ENCODE data around the gene GPR18.

GPR18 gene

DNA sequence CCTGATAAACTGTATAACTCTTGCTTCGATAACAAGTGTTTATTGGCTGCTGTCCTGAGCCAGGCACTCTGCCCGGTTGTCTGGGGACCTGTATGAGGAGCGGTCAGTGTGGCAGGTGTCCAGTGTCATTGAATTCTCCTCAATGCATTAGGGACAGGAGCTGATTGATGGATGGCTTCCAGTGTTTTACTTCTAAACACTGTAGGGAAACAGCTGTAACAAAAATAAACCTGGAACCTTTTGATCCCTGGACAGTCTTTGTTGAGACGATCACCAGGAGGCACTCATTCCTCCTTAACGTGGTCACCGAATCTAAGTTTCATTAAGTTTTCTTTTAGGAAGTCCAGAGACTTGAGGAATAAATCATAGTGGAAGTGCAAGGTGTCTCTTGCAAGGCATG is 39.6 kb downstream of the GPR18 start:
- Histone ChIP-seq H3K27me3 (ENCODE audit: control insufficient read depth, low read length) (no peaks in the 10 kb centered on the region), H3K9me3 (ENCODE audit: control insufficient read depth, insufficient read depth, low read length) (no peaks in the 10 kb centered on the region), H3K4me1 (ENCODE audit: control insufficient read depth, low read length) (peaks cover 63% of the 10 kb centered on the region), H3K27ac (ENCODE audit: low read depth, low read length) (no peak overlapping the region), H3K36me3 (ENCODE audit: control insufficient read depth, low read length) (peaks cover 12% of the 10 kb centered on the region), H4K20me1 (ENCODE audit: control insufficient read depth, insufficient read depth, low read depth, low read length) (peaks cover 37% of the 10 kb centered on the region), H3K4me3 (ENCODE audit: low read length) (no peak overlapping the region), H3F3A (ENCODE audit: control insufficient read depth, insufficient read depth) (0 out of 2 replicates have a peak, but pooled peaks cover 2% of the 10 kb centered on the region), H3K79me2 (ENCODE audit: control insufficient read depth, low read length) (peaks cover 97% of the 10 kb centered on the region), H3K4me2 (ENCODE audit: low read length) (no peak overlapping the region), H3K9me2 (replicated peaks; ENCODE audit: control insufficient read depth, low read length) (no peaks in the 10 kb centered on the region)
- no peak for TF ChIP-seq EZH2phosphoT487 (IDR thresholded peaks at IDR 0.05; ENCODE audit: borderline replicate concordance, low read length)
- TF ChIP-seq, protein P1, sequence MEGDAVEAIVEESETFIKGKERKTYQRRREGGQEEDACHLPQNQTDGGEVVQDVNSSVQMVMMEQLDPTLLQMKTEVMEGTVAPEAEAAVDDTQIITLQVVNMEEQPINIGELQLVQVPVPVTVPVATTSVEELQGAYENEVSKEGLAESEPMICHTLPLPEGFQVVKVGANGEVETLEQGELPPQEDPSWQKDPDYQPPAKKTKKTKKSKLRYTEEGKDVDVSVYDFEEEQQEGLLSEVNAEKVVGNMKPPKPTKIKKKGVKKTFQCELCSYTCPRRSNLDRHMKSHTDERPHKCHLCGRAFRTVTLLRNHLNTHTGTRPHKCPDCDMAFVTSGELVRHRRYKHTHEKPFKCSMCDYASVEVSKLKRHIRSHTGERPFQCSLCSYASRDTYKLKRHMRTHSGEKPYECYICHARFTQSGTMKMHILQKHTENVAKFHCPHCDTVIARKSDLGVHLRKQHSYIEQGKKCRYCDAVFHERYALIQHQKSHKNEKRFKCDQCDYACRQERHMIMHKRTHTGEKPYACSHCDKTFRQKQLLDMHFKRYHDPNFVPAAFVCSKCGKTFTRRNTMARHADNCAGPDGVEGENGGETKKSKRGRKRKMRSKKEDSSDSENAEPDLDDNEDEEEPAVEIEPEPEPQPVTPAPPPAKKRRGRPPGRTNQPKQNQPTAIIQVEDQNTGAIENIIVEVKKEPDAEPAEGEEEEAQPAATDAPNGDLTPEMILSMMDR (IDR thresholded peaks at IDR 0.05; ENCODE audit: low read depth, low read length, poor library complexity, severe bottlenecking), result no peak

GRCh38 chr13:99218126-99218525 is 40.1 kb downstream of the GPR18 start:
- TF ChIP-seq EZH2phosphoT487 (IDR thresholded peaks at IDR 0.05; ENCODE audit: borderline replicate concordance, low read length), result no peak
- TF ChIP-seq, protein P1 (IDR thresholded peaks at IDR 0.05; ENCODE audit: low read depth, low read length, poor library complexity, severe bottlenecking), result no peak
- H3K27me3 ChIP-seq (ENCODE audit: control insufficient read depth, low read length), result no peaks in the 10 kb centered on the region
- peaks cover 97% of the 10 kb centered on the region for H3K79me2 ChIP-seq (ENCODE audit: control insufficient read depth, low read length)
- H3K4me3 ChIP-seq (ENCODE audit: low read length), result no peak overlapping the region
- H4K20me1 ChIP-seq (ENCODE audit: control insufficient read depth, insufficient read depth, low read depth, low read length), result peaks cover 36% of the 10 kb centered on the region
- H3K36me3 ChIP-seq (ENCODE audit: control insufficient read depth, low read length), result peaks cover 12% of the 10 kb centered on the region
- H3K4me2 ChIP-seq (ENCODE audit: low read length), result no peak overlapping the region
- 0 out of 2 replicates have a peak, but pooled peaks cover 2% of the 10 kb centered on the region for H3F3A ChIP-seq (ENCODE audit: control insufficient read depth, insufficient read depth)
- H3K4me1 ChIP-seq (ENCODE audit: control insufficient read depth, low read length), result peaks cover 59% of the 10 kb centered on the region
- no peaks in the 10 kb centered on the region for H3K9me3 ChIP-seq (ENCODE audit: control insufficient read depth, insufficient read depth, low read length)
- H3K9me2 ChIP-seq (replicated peaks; ENCODE audit: control insufficient read depth, low read length), result no peaks in the 10 kb centered on the region
- no peak overlapping the region for H3K27ac ChIP-seq (ENCODE audit: low read depth, low read length)

GRCh38 chr13:99217461-99218110 is 40.6 kb downstream of the GPR18 start:
- Histone ChIP-seq H3K4me1 (ENCODE audit: control insufficient read depth, low read length) (peaks cover 53% of the 10 kb centered on the region), H3K27me3 (ENCODE audit: control insufficient read depth, low read length) (no peaks in the 10 kb centered on the region), H3K4me2 (ENCODE audit: low read length) (no peak overlapping the region), H3F3A (ENCODE audit: control insufficient read depth, insufficient read depth) (no peaks in the 10 kb centered on the region), H4K20me1 (ENCODE audit: control insufficient read depth, insufficient read depth, low read depth, low read length) (peaks cover 32% of the 10 kb centered on the region), H3K79me2 (ENCODE audit: control insufficient read depth, low read length) (peaks cover 97% of the 10 kb centered on the region), H3K9me2 (replicated peaks; ENCODE audit: control insufficient read depth, low read length) (no peaks in the 10 kb centered on the region), H3K9me3 (ENCODE audit: control insufficient read depth, insufficient read depth, low read length) (no peaks in the 10 kb centered on the region), H3K36me3 (ENCODE audit: control insufficient read depth, low read length) (peaks cover 12% of the 10 kb centered on the region), H3K27ac (ENCODE audit: low read depth, low read length) (no peak overlapping the region), H3K4me3 (ENCODE audit: low read length) (no peak overlapping the region)
- TF ChIP-seq, protein P1 (IDR thresholded peaks at IDR 0.05; ENCODE audit: low read depth, low read length, poor library complexity, severe bottlenecking), result no peak
- TF ChIP-seq EZH2phosphoT487 (IDR thresholded peaks at IDR 0.05; ENCODE audit: borderline replicate concordance, low read length), result no peak
